Trophoblast cell (in vitro differentiated cells and primary cell): ENCODE measurements around the gene PTPRE.

Experiments
- DNase-seq, 2 donors: peaks; one replicate each; pipeline ENCODE4 v3.0.0-alpha.2; 2016
- H2AFZ ChIP-seq: 2 replicates; pipeline ENCODE4 v1.6.1; 2013; ENCODE audit warnings: low read length, moderate library complexity, mild to moderate bottlenecking; ENCODE audit not compliant: insufficient read depth, poor library complexity
- H2AK5ac ChIP-seq: 2 replicates; pipeline ENCODE4 v1.6.1; 2013; ENCODE audit warnings: mild to moderate bottlenecking, low read length
- H2BK120ac ChIP-seq: 2 replicates; pipeline ENCODE4 v1.6.1; 2013; ENCODE audit warnings: low read length, mild to moderate bottlenecking, moderate library complexity; ENCODE audit not compliant: insufficient read depth, poor library complexity
- H2BK12ac ChIP-seq: 2 replicates; pipeline ENCODE4 v1.6.1; 2013; ENCODE audit warnings: mild to moderate bottlenecking, low read length, moderate library complexity
- H2BK5ac ChIP-seq: 2 replicates; pipeline ENCODE4 v1.6.1; 2013; ENCODE audit warnings: low read length, low read depth, moderate library complexity, mild to moderate bottlenecking; ENCODE audit not compliant: poor library complexity
- H3K14ac ChIP-seq: 2 replicates; pipeline ENCODE4 v1.6.1; 2013; ENCODE audit warnings: mild to moderate bottlenecking, low read length
- H3K18ac ChIP-seq: 2 replicates; pipeline ENCODE4 v1.6.1; 2013; ENCODE audit warnings: mild to moderate bottlenecking, low read length
- H3K23ac ChIP-seq: 2 replicates; pipeline ENCODE4 v1.6.1; 2013; ENCODE audit warnings: low read length
- H3K27ac ChIP-seq: 2 replicates; pipeline ENCODE4 v1.5.1; 2013; ENCODE audit warnings: low read depth, mild to moderate bottlenecking, inconsistent platforms, low read length, moderate library complexity
- H3K27me3 ChIP-seq: 2 replicates; pipeline ENCODE4 v1.6.1; 2013; ENCODE audit warnings: inconsistent platforms, mild to moderate bottlenecking, low read length, moderate library complexity; ENCODE audit not compliant: insufficient read depth
- H3K36me3 ChIP-seq, 2 experiments: 1 replicate in 1 of 2; 2 replicates in 1 of 2; pipeline ENCODE4 v1.6.1; 2013; ENCODE audit warnings: low read length in 2 of 2, mild to moderate bottlenecking in 2 of 2, moderate library complexity in 1 of 2; ENCODE audit not compliant: insufficient read depth in 2 of 2, control insufficient read depth in 1 of 2
- H3K4ac ChIP-seq: 2 replicates; pipeline ENCODE4 v1.6.1; 2013; ENCODE audit warnings: low read depth, mild to moderate bottlenecking, low read length, moderate library complexity
- H3K4me1 ChIP-seq, 2 experiments: 1 replicate in 1 of 2; 2 replicates in 1 of 2; pipeline ENCODE4 v1.6.1; 2013; ENCODE audit warnings: low read length in 2 of 2, mild to moderate bottlenecking in 2 of 2, moderate library complexity in 1 of 2; ENCODE audit not compliant: insufficient read depth in 2 of 2, control insufficient read depth in 1 of 2
- H3K4me2 ChIP-seq: 2 replicates; pipeline ENCODE4 v1.6.1; 2013; ENCODE audit warnings: inconsistent platforms, mild to moderate bottlenecking, low read length, moderate library complexity
- H3K4me3 ChIP-seq: 2 replicates; pipeline ENCODE4 v1.5.1; 2013; ENCODE audit warnings: mild to moderate bottlenecking, low read depth, low read length, inconsistent platforms
- H3K79me1 ChIP-seq: one replicate; pipeline ENCODE4 v1.6.1; 2013; ENCODE audit warnings: low read length
- H3K79me2 ChIP-seq: 2 replicates; pipeline ENCODE4 v1.6.1; 2013; ENCODE audit warnings: low read length, mild to moderate bottlenecking; ENCODE audit not compliant: control insufficient read depth, insufficient read depth, poor library complexity
- H3K9ac ChIP-seq: 2 replicates; pipeline ENCODE4 v1.6.1; 2013; ENCODE audit warnings: mild to moderate bottlenecking, low read length
- H3K9me3 ChIP-seq: 2 replicates; pipeline ENCODE4 v1.6.1; 2013; ENCODE audit warnings: low read depth, mild to moderate bottlenecking, control low read depth, inconsistent platforms, low read length; ENCODE audit not compliant: insufficient read depth
- H4K12ac ChIP-seq: 2 replicates; pipeline ENCODE4 v1.6.1; 2013; ENCODE audit warnings: low read depth, mild to moderate bottlenecking, low read length, moderate library complexity
- H4K8ac ChIP-seq: 2 replicates; pipeline ENCODE4 v1.6.1; 2013; ENCODE audit warnings: low read depth, mild to moderate bottlenecking, low read length, moderate library complexity
- H4K91ac ChIP-seq: one replicate; pipeline ENCODE4 v1.6.1; 2013; ENCODE audit warnings: low read depth, mild to moderate bottlenecking, low read length, moderate library complexity
- WGBS: extraction: QIAGEN DNeasy Blood & Tissue Kit; methylation state at CpG from one replicate; pipeline ENCODE4 v1.1.7; 2013; ENCODE audit warnings: missing lambda C conversion rate; ENCODE audit not compliant: insufficient read length, insufficient coverage; ENCODE audit errors: extremely low coverage; 5-methylcytosine and 5-hydroxymethylcytosine counted together

The PTPRE gene

DNA sequence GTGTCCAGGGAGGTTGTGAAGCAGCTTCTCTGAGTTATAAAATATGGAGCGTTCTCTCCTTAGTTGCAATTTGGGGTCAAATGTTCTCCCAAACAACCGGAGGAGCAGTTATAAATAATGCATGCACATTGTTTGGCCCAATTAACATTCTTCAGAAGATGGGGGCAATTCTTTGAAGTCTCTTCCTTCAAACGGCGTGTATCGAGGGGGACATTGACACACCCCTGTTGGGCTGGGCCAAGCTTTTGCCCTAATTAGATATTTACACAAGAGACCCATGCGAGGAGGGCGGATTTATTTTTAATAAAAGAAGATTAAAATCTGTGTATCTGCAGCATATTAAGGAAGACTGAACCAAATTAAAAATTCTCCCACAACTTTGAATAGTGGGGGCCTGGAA is 107.3 kb downstream of the PTPRE start:
- H2BK12ac ChIP-seq: no peak overlapping the region
- peaks cover 2% of the 10 kb centered on the region for H3K79me1 ChIP-seq
- H3K27ac ChIP-seq: no peak overlapping the region
- H2BK120ac ChIP-seq: no peak overlapping the region
- H3K36me3 ChIP-seq: no peaks in the 10 kb centered on the region
- no peak overlapping the region for H3K18ac ChIP-seq
- no peak overlapping the region for H2AK5ac ChIP-seq
- H2BK5ac ChIP-seq: no peak overlapping the region
- DNase-seq: no peak
- H2AFZ ChIP-seq: no peak overlapping the region
- H3K4me2 ChIP-seq: no peak overlapping the region
- H4K91ac ChIP-seq: no peak overlapping the region
- no peaks in the 10 kb centered on the region for H3K27me3 ChIP-seq
- no peak overlapping the region for H3K4ac ChIP-seq
- no peak overlapping the region for H3K14ac ChIP-seq
- no peak overlapping the region for H3K9ac ChIP-seq
- H4K8ac ChIP-seq: no peak overlapping the region
- H3K4me1 ChIP-seq: peaks cover 9% of the 10 kb centered on the region in 2 experiments
- no peak overlapping the region for H3K4me3 ChIP-seq
- H3K23ac ChIP-seq: no peak overlapping the region
- WGBS: no CpG with 5 or more reads among the region's 7 CpGs
- H3K9me3 ChIP-seq: no peaks in the 10 kb centered on the region
- H4K12ac ChIP-seq: no peak overlapping the region
- no peaks in the 10 kb centered on the region for H3K79me2 ChIP-seq

DNA sequence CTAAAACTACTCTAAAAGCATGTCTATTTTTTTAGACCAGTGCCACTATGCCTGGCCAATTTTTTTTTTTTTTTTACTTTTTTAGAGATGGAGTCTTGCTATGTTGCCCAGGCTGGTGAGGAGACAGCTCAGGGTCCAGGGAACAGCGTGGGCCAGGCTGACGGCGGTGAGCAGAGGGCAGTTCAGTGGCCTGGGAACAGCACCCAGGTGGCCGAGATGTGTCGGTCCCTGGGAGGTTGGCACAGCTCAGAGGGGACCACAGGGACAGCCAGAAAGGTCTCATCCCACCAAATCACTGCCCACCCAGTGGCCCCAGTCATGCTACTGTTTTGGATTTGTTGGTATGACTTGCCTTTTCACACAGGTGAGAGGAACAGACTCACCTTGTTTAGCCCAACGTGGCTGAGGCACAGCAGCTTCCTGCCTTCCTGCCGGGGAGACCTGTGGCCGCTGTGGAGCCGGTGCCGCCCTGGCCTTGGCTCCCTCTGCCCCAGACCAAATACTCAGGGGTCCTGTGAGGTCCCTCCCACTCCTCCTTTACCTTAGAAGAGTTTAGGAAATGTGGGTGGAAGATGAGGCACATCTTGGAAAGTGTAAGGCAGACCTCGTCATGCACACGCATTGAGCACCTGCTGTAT is 109.6 kb downstream of the PTPRE start:
- no peak overlapping the region for H4K91ac ChIP-seq
- H3K4ac ChIP-seq: no peak overlapping the region
- H3K23ac ChIP-seq: no peak overlapping the region
- H4K12ac ChIP-seq: no peak overlapping the region
- no peaks in the 10 kb centered on the region for H3K27me3 ChIP-seq
- H3K4me1 ChIP-seq: no peaks in the 10 kb centered on the region
- no peak overlapping the region for H3K18ac ChIP-seq
- H3K79me1 ChIP-seq: no peaks in the 10 kb centered on the region
- H2AFZ ChIP-seq: no peak overlapping the region
- no peak overlapping the region for H3K9ac ChIP-seq
- no CpG with 5 or more reads among the region's 12 CpGs for WGBS
- no peak overlapping the region for H2AK5ac ChIP-seq
- H3K79me2 ChIP-seq: no peaks in the 10 kb centered on the region
- no peak overlapping the region for H3K4me2 ChIP-seq
- no peaks in the 10 kb centered on the region for H3K36me3 ChIP-seq
- no peak overlapping the region for H4K8ac ChIP-seq
- no peak overlapping the region for H2BK12ac ChIP-seq
- H2BK5ac ChIP-seq: no peak overlapping the region
- no peak overlapping the region for H3K4me3 ChIP-seq
- H2BK120ac ChIP-seq: no peak overlapping the region
- no peak overlapping the region for H3K14ac ChIP-seq
- no peak for DNase-seq
- no peaks in the 10 kb centered on the region for H3K9me3 ChIP-seq
- no peak overlapping the region for H3K27ac ChIP-seq

DNA sequence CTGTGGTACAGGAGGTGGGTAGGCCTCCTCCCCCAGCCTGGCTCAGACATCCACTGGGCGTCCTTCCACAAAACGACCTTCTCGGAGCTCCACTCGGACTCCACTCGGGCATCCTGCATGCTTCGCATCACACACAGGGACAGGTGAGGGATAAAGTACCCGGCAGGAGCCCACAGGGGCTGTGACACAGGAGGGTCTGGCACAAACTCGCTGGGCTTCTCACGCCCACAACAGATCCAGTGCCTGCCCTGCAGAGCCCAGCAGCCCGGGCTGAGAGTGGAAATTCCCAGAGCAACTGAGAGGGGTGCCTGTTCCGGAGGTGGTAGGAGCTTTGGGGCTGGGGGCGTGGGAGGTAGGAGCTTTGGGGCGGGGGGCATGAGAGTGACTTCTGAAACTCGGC is 110.9 kb downstream of the PTPRE start:
- no peaks in the 10 kb centered on the region for H3K79me1 ChIP-seq
- no peak overlapping the region for H4K91ac ChIP-seq
- H3K4me2 ChIP-seq: no peak overlapping the region
- H3K27me3 ChIP-seq: no peaks in the 10 kb centered on the region
- no peak overlapping the region for H2BK5ac ChIP-seq
- H3K14ac ChIP-seq: no peak overlapping the region
- no peak overlapping the region for H2BK120ac ChIP-seq
- H4K8ac ChIP-seq: no peak overlapping the region
- H3K4me1 ChIP-seq: no peaks in the 10 kb centered on the region
- no peak overlapping the region for H3K18ac ChIP-seq
- no peaks in the 10 kb centered on the region for H3K9me3 ChIP-seq
- H2BK12ac ChIP-seq: no peak overlapping the region
- no peaks in the 10 kb centered on the region for H3K79me2 ChIP-seq
- H3K36me3 ChIP-seq: no peaks in the 10 kb centered on the region
- H3K27ac ChIP-seq: no peak overlapping the region
- H3K23ac ChIP-seq: no peak overlapping the region
- H3K4ac ChIP-seq: no peak overlapping the region
- H4K12ac ChIP-seq: no peak overlapping the region
- no peak overlapping the region for H3K9ac ChIP-seq
- DNase-seq: no peak
- H3K4me3 ChIP-seq: no peak overlapping the region
- WGBS: no CpG with 5 or more reads among the region's 14 CpGs
- no peak overlapping the region for H2AFZ ChIP-seq
- no peak overlapping the region for H2AK5ac ChIP-seq

DNA sequence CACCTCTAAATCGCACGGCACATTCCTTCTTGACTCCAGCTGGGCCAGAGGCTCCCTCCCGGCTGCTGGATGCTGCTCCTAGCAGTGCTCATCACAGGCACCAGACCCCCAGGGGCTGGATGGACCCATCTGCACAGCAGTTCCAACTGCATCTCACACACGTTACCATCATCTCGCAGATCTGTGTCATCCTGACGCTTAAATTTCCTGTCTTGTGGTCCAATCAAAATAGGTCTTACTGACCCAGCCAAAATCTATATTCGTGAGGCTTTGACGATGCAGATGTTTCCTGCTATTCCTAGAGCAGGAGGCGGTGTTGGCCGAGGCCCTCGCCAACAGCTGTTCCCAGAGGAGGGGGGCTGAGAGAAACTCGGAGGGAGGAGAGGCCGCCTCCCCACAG is 111.3 kb downstream of the PTPRE start:
- H3K18ac ChIP-seq: no peak overlapping the region
- H3K27ac ChIP-seq: no peak overlapping the region
- H3K4ac ChIP-seq: no peak overlapping the region
- no peaks in the 10 kb centered on the region for H3K36me3 ChIP-seq
- H3K27me3 ChIP-seq: no peaks in the 10 kb centered on the region
- H3K4me2 ChIP-seq: no peak overlapping the region
- no peak overlapping the region for H3K9ac ChIP-seq
- H2AFZ ChIP-seq: no peak overlapping the region
- H2AK5ac ChIP-seq: no peak overlapping the region
- H3K23ac ChIP-seq: no peak overlapping the region
- H4K91ac ChIP-seq: no peak overlapping the region
- WGBS: no CpG with 5 or more reads among the region's 13 CpGs
- no peak overlapping the region for H2BK5ac ChIP-seq
- H3K79me2 ChIP-seq: no peaks in the 10 kb centered on the region
- no peaks in the 10 kb centered on the region for H3K4me1 ChIP-seq
- H2BK120ac ChIP-seq: no peak overlapping the region
- no peak overlapping the region for H4K8ac ChIP-seq
- no peaks in the 10 kb centered on the region for H3K9me3 ChIP-seq
- H3K14ac ChIP-seq: no peak overlapping the region
- H3K4me3 ChIP-seq: no peak overlapping the region
- DNase-seq: no peak
- H4K12ac ChIP-seq: no peak overlapping the region
- H3K79me1 ChIP-seq: no peaks in the 10 kb centered on the region
- H2BK12ac ChIP-seq: no peak overlapping the region
